NCI-H1436 treated with DMSO at 0.1 percent for 48 hours (cell line): ENCODE measurements around the gene VPS13D.

Experiments used
- DNase-seq: peaks from one replicate; lab custom pipeline; 2025; lab: John Stamatoyannopoulos, UW

VPS13D gene

GRCh38 chr1:12339811-12340543 is 110.1 kb downstream of the VPS13D start:
- DNase-seq = peak; percentile 39

DNA sequence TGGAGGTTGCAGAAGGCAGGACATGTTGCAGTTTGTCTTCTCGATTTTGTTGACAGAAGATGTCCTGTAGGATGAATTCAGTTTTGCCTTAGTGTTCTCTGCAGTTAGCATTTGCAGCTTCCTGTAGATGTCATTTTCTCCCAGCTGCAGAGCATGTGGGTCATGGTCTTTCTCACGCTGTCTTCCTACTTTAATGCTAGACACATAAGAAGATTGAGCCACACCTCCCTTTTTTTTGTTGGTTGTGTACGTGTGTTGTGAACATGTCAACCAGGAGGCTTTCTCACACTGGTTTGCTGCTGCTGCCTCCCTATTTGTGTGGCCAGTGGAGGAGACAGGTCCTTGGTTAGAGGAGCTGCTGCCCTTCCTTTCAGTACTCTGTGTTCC is 110.7 kb downstream of the VPS13D start:
- DNase-seq = no peak

GRCh38 chr1:12341667-12342066 is 111.8 kb downstream of the VPS13D start:
- DNase-seq = no peak

DNA sequence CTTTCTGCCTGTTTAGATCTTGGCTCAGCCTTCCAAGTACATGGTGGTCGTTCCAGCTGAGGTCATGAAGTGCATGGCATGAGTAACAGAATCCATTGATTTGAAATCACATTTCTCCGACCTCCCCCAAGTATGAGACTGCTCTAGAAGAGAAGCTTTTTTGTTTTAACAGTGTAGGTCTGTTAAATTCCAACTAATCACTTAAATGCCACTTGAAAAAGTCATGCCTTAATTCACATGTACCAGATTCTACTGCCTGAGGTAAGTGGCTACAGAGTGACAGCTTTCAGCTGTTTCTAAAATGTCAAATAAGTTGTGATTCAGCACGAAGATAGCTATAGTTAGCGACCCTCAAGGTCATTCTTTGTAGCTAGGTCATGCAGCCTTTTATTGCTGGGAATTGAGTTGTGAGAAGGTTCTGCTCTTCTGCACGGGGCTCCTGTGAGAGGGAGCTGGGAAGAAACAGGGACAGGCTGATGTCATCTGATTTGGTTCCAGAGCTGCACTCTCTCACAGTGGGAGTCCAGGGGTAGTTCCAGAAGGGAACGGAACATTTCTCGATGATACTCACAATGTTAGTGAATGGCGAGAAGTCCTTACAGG is 112.7 kb downstream of the VPS13D start:
- no peak for DNase-seq

DNA sequence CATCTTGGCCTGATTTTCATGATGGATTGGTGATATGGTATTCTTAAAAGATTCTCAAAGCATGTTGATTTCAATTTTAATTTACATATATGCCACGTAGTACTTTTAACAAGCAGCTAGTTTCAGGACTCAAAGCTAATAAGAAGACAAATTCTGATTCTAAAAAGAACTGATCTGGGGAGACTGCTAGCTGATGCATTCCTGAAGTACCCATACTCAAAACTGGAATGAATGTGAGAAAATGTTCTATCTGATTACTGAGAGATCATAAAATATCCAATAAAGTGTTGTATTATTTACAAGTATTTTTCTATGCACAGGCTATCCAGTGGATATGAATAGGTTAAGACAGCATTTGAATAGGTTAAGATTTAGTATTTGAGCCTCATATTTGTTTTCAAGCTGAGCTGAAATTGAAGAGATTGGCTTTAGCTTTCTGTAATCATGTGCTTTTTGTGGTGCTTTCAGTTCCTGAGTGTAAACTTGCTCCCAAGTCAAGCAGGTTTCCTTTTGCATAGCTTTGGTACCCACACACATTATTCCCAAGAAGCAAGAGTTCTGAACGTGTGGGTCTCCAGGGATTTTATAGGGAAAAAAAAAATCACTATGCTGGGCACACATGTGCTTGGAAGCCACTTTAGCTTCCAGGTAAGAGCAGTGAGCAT is 114.1 kb downstream of the VPS13D start:
- no peak for DNase-seq

DNA sequence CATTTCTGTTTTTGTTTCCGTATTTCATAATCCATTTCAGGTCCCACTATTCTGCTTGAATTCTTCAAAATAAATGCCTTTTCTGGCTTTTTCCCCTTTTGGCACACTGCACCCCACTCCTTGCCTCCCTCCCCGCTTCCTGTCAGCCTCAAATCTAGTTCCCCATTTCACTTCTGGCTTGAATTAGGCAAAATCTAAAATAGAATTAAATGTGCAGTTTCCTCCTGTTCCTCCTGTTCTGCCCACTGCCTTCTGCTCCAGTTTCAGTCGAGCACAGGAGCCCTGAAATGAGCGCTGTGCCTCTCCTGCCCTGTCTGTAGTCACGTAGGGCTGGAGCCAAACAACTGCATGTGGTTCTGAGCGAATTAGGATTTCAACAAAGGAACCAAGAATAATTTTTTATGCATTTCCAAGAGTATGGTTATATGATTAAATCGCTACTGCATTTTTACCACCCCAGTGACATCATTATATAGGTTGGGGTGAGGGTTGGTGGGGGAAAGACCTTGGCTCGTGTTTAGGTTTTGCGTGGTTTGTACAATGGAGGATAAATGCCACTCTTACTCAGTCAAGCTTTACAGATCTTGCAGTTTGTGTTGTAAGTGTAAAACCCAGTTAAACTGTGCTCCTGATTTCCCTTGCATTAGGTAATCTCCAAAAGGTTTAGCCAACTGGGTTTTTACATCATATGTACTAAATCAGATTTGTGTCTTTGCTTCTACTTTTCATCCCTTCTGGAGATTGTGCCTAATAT is 114.9 kb downstream of the VPS13D start:
- no peak for DNase-seq

- no peak for DNase-seq
Measured at GRCh38 chr1:12345350-12346217, 115.8 kb downstream of the VPS13D start.

DNA sequence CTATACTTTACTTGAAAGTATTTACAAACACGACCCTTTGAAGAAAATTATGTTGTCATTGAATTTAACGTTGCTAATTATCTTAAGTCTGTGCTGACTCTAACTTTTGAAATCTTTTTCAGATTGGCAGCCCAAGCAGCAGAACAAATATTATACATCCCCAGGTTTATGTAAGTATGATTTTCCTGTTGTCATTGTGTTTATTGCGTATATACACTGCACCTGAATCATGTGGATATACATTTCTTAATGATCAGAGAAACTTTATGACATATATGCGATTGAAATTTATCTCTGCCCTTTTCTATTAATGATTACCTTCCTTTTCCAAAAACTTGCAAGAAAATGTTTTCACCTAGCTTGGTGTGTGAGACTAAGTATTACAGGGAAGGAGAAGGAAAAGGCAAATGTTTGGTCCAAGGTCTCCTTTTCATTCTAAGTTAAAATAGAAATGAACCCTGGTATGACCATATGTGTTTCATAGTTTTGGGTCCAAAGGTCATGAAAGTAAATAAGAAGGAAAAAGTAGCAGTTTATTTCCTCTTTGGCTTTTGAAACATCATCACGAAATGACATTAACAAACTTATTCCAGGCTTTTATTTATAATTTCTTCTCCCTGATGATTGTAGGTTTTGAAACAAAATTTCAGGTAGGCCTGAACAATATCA is 116.8 kb downstream of the VPS13D start:
- no peak for DNase-seq

DNA sequence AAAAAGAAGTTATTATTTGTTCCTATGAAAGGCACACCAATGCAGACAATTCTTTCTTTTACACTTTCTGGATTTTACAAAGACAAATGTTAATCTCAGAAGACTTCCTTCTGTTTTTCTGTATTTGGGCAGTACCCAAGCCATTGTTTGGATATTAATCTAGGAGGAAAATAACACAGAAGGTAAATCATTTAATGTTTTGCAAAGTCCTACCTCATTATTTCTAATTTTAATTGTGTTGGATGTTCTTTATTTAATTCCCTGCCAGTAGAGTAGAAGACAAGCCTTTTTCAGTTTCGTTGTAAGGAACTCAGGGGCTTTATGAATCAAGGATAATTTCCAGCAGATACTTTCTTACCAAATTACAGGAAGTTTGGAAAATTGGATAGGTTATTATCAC is 118.3 kb downstream of the VPS13D start:
- DNase-seq = no peak

GRCh38 chr1:12353981-12354380 is 124.2 kb downstream of the VPS13D start:
- no peak for DNase-seq

DNA sequence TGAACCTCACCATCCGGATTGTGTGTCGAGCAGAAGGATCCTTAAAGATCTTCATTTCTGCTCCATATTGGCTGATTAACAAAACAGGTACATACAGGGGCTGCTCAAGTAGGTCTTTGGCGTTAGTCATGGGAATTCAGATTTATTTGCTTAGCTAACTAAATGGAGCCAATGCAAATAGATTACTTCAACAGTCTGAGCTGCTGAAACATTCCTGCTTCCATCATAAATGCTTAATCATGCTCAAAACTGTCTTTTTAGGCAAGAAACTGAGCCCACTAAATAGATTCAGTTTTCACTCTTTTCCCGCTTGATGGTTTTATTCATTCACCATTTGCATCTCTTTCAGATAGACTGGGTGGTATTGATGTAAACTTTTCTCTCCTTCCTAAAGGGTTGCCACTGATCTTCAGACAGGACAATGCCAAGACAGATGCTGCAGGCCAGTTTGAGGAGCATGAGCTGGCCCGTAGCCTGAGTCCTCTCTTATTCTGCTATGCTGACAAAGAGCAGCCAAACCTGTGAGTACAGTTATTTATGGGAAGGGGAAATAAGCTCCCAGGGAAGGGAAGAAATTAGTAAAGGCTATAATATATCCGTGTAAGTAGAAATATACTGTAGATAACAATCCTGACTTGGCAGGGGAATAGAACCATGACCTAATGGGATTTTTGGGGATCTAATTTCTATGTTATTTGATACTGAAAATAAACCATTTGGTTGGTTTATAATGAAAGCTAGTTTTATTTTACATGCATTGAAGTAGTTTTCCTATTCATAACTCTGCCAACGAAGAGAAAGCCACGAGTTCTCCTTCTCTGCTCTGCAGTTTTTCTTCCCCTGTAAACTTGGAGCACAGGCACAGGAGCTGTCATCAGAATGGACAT is 126.4 kb downstream of the VPS13D start:
- DNase-seq = no peak

DNA sequence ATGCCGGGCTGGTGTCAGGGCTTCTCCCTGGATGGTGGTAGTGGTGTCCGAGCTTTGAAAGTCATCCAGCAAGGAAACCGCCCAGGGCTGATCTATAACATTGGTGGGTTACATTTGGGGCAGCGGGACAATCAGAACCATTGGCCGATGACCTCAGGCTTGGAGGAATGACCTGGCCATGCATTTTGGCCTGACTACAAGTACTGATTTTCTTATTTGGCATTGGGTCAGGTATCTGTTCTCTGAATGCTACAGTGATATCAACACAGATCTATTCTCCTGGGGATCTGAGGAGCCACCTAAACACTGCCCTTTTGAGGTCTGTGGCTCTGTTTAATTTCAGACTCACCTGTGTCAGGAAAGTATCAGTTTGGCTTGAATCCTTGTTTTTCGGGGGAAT is 128.7 kb downstream of the VPS13D start:
- DNase-seq = no peak

GRCh38 chr1:12359359-12360133 is 129.7 kb downstream of the VPS13D start:
- no peak for DNase-seq

DNA sequence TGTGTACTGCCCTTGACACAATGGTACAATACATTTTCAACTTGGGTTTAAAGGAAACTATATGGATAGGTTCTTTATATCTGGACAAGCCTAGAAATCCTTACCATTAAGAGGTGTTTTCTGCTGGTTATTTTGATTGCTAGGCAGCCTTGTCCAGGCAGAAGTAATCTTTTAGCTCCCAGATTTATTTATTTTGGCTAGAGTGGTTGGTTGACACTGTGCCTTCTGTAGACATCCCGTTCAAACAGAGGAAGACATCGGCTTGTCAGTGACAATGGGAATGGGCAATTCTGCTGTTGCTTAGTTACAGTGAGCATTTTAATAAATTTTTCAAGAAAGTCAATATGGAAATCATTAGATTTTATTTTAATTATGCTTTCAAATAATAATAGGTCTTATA is 138.8 kb downstream of the VPS13D start:
- DNase-seq = no peak

DNA sequence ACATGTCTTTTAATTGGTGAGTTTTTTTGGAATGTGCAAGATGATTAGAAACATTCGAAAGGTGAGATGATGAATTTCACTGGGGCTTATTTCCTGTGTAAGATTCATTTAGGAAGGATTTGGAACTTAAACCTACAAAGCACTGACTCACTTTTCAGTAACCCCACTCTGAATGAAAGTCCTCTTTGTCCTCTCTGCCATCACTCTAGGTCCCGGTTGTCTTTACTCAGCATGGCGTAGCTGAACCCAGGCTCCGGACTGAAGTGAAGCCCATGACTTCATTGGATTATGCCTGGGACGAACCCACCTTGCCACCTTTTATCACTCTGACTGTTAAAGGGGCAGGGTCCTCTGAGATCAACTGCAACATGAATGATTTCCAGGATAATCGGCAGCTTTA is 139.4 kb downstream of the VPS13D start:
- no peak for DNase-seq

DNA sequence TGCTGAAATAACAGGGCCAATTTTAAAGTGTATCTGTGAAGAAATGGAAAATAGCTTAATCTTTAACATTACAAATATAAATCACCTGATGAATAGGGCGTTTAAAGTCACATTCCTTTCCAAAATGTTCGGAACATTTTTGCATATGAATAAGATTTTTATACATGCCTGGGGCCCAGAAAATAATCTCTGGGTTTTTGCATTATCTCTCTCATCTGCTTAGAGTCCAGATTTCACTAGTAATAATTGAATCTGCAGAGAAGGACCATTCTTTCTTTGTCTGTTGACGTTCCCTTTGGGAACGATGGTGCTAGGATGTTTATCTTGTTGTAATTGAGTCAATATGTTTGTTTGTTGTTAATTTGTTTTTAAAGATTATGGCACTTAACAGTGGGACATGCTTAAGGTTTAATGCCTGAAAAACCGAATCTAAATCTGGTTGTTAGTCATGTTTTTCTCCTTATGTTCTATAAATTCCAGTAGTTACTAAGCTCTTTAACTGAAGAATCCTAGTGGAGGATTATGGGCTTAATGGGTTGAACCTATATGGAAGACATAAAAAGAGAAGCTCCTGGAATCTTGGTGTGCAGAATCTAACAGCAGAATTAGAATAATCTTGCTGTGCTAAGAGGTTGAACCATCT is 140.6 kb downstream of the VPS13D start:
- no peak for DNase-seq

DNA sequence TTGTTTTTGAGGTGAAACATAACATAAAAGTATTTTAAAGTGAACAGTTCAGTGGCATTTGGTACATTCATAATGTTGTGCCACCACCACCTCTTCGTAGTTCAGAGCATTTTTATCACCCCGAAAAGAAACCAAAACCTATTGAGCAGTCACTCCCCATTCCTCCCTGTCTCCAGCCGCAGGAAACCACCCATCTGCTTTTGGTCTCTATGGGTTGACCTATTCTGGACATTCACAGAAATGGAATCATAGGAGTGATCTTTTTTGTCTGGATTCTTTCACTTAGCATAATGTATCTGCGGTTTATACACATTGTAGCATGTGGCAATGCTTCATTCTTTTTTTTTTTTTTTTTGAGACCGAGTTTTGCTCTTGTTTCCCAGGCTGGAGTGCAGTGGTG is 141.2 kb downstream of the VPS13D start:
- no peak for DNase-seq

- no peak for DNase-seq
Measured at GRCh38 chr1:12372180-12372579, 142.3 kb downstream of the VPS13D start.

DNA sequence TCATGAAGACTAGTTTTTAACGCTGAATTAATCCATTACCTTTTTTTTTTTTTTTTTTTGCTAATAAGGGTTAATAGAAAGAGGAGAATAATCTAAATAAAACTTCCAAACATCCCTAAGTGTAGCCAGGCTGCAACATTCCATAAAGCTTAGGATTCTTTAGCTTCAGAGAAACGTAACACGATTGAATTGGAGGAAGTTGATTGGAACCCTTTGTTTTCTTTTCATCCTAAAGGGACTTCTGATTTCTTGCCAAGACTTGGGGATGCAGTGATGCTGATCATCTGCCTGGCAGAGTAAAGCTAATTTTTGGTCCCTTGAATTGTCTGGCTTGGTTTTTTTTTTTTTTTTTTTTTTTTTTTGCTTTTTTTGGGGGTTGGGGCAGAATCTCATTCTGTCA is 142.9 kb downstream of the VPS13D start:
- DNase-seq = no peak
